Stimulated activated CD8-positive, alpha-beta memory T cell treated with anti-CD3 and anti-CD28 coated beads, Interleukin-15, amount 100 ng/mL, for 4 hours (primary cell): ENCODE results near the gene OSBPL2.

Experiments used
- DNase-seq, 2 donors: peaks; one replicate each; pipeline ENCODE4 v3.0.0-alpha.2; 2020; ENCODE audit warnings: low read depth in 2 of 2

The OSBPL2 gene

GRCh38 chr20:62344782-62345181, 106.5 kb downstream of the OSBPL2 start:
- no peak for DNase-seq
